Transverse colon (tissue), 4 donors: ENCODE data around the gene OR6X1.

Experiments used
- EP300 ChIP-seq: sonication (generic); formaldehyde crosslinking; IDR thresholded peaks from one replicate; pipeline ENCODE4 v1.6.1; 2017; ENCODE audit warnings: antibody characterized with exemption, low read depth
- POLR2A ChIP-seq: fragments of 450-650 bp; IDR thresholded peaks from one replicate; pipeline ENCODE4 v1.6.1; 2016; ENCODE audit warnings: antibody characterized with exemption, mild to moderate bottlenecking, moderate library complexity
- POLR2AphosphoS5 ChIP-seq, 3 donors: sonication (generic); formaldehyde crosslinking; IDR thresholded peaks; one replicate each; pipeline ENCODE4 v1.6.1; 2016; ENCODE audit warnings: antibody characterized with exemption in 3 of 3
- TF ChIP-seq, protein P1 (sequence below), 5 experiments: fragments of 200-600 bp in 3 of 5; fragments of 450-650 bp in 2 of 5; sonication (generic) in 3 of 5; IDR thresholded peaks; 1 replicate in 2 of 5; 2 replicates in 3 of 5; pipeline ENCODE4 v1.5.1; 2016 to 2017; ENCODE audit warnings: antibody characterized with exemption in 5 of 5, inconsistent platforms in 3 of 5, mild to moderate bottlenecking in 2 of 5, moderate library complexity in 1 of 5

DNA sequence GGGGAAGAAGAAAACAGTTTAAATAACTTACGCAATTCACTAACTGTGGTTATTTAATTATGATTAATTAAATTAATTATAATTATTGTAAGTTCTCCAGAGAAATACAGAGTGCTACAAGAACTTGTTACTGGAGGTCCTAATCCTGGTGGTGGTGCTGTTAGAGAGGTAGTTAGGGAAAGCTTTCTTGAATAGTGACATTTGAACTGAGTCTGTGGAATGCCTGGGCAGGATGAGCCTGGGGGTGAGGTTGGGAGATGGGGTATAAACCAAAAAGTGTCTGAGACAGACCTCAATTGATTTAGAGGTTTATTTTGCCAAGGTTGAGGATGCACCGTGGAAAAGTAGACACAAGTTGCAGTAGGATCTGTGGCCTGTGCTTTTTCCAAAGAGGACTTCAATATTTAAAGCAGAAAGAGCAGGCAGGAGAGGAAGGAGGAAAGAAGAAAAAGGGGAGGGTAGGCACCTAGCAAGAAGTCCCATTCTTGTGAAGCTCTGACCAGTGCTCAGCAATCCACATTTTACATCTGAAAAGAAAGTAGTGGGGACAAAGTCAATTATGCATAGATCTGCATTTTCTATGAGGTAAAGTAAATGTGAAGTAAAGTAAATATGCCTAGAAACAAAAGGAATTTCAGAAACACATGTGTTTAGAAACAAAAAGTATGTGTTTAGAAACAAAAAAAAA is 8.4 kb downstream of the OR6X1 start:
- TF ChIP-seq, protein P1, sequence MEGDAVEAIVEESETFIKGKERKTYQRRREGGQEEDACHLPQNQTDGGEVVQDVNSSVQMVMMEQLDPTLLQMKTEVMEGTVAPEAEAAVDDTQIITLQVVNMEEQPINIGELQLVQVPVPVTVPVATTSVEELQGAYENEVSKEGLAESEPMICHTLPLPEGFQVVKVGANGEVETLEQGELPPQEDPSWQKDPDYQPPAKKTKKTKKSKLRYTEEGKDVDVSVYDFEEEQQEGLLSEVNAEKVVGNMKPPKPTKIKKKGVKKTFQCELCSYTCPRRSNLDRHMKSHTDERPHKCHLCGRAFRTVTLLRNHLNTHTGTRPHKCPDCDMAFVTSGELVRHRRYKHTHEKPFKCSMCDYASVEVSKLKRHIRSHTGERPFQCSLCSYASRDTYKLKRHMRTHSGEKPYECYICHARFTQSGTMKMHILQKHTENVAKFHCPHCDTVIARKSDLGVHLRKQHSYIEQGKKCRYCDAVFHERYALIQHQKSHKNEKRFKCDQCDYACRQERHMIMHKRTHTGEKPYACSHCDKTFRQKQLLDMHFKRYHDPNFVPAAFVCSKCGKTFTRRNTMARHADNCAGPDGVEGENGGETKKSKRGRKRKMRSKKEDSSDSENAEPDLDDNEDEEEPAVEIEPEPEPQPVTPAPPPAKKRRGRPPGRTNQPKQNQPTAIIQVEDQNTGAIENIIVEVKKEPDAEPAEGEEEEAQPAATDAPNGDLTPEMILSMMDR (IDR thresholded peaks at IDR 0.05): no peak
- no peak for TF ChIP-seq POLR2A
- TF ChIP-seq POLR2AphosphoS5 (IDR thresholded peaks at IDR 0.05): no peak
- TF ChIP-seq EP300: no peak
